K562 (cell line): Measurements from ENCODE around the gene HBB. TPM values are rescaled to one million over a fixed set of nuclear protein-coding genes. Genes with fewer than 3 reads are reported as not detected.

ENCODE experiments used
- ATAC-seq: fragments of 200-7000 bp; cut with Tn5 transposase; 3 replicates; pipeline ENCODE4 v1.9.1; 2020; ENCODE audit warnings: moderate library complexity
- BruUV-seq: library from RNA; stranded (reverse); fragments of 400-500 nt; replicated peaks from 2 replicates; lab custom pipeline; 2021; lab: Mats Ljungman, UMichigan
- CTCF ChIA-PET: fragments of 300-600 bp; formaldehyde crosslinking; extraction: SDS; loops from one replicate; lab custom pipeline; 2021; ENCODE audit warnings: low intra/inter-chr PET ratio; lab: Yijun Ruan, JAX
- POLR2A ChIA-PET: fragments of 300-600, 350-650 bp; sonication (Branson Sonifier 250); formaldehyde crosslinking; extraction: SDS; loops from one replicate; lab custom pipeline; 2021; ENCODE audit warnings: antibody characterized with exemption, inconsistent platforms; lab: Yijun Ruan, JAX
- DNase-seq, 4 experiments: peaks; one replicate each; pipeline versions ENCODE4 v3.0.0 to v3.0.0-alpha.2; 2011 to 2018; ENCODE audit warnings: low spot score in 3 of 4, mixed read lengths in 3 of 4; ENCODE audit errors: extremely low read depth in 1 of 4
- FAIRE-seq: peaks from 2 replicates; lab custom pipeline; 2011; peaks lifted over from hg19 to GRCh38; lab: Jason Lieb, UNC
- H2AFZ ChIP-seq: 2 replicates; pipeline ENCODE4 v1.6.0; 2011; ENCODE audit warnings: low read depth, low read length, control low read depth, inconsistent platforms
- H3K27ac ChIP-seq: fragments of 200-600 bp; 3 replicates; pipeline ENCODE4 v1.8.0; 2011; ENCODE audit warnings: low read depth, mild to moderate bottlenecking, control low read depth, inconsistent platforms, low read length, moderate library complexity, mixed read lengths; ENCODE audit errors: extremely low read depth
- H3K27me3 ChIP-seq, 2 experiments: fragments of 300-600 bp in 1 of 2; 2 replicates in 1 of 2; 3 replicates in 1 of 2; pipeline versions ENCODE4 v1.6.0 to v1.8.0; 2011; ENCODE audit warnings: inconsistent platforms in 2 of 2, low read length in 2 of 2, mild to moderate bottlenecking in 1 of 2, mixed read lengths in 1 of 2, moderate library complexity in 1 of 2; ENCODE audit not compliant: control insufficient read depth in 2 of 2, insufficient read depth in 2 of 2
- H3K36me3 ChIP-seq: fragments of 300-600 bp; 3 replicates; pipeline ENCODE4 v1.8.0; 2011; ENCODE audit warnings: mild to moderate bottlenecking, low read length, inconsistent platforms; ENCODE audit not compliant: control insufficient read depth, insufficient read depth
- H3K4me1 ChIP-seq, 2 experiments: fragments of 200-600 bp in 1 of 2; replicated peaks in 1 of 2; 2 replicates in 1 of 2; 3 replicates in 1 of 2; pipeline versions ENCODE4 v1.5.1 to v1.8.0; 2011; ENCODE audit warnings: inconsistent platforms in 2 of 2, low read length in 2 of 2, mild to moderate bottlenecking in 1 of 2, mixed read lengths in 1 of 2, moderate library complexity in 1 of 2; ENCODE audit not compliant: control insufficient read depth in 2 of 2, insufficient read depth in 2 of 2
- H3K4me2 ChIP-seq: 2 replicates; pipeline ENCODE4 v1.6.1; 2011; ENCODE audit warnings: low read length, control low read depth, inconsistent platforms, mixed read lengths; ENCODE audit not compliant: insufficient read depth
- H3K4me3 ChIP-seq: fragments of 200-600 bp; sonication (generic), shearing (Covaris generic); 2 replicates; pipeline ENCODE4 v1.5.1; 2016; ENCODE audit warnings: control low read depth, inconsistent platforms
- H3K79me2 ChIP-seq: fragments of 200-600 bp; 3 replicates; pipeline ENCODE4 v1.8.0; 2011; ENCODE audit warnings: low read length, inconsistent platforms; ENCODE audit not compliant: control insufficient read depth, insufficient read depth
- H3K9ac ChIP-seq, 2 experiments: 2 replicates each; pipeline versions ENCODE4 v1.6.0 to v1.6.1; 2011; ENCODE audit warnings: low read depth in 2 of 2, low read length in 2 of 2, control low read depth in 1 of 2, inconsistent platforms in 1 of 2, mild to moderate bottlenecking in 1 of 2, mixed read lengths in 1 of 2; ENCODE audit not compliant: insufficient read depth in 1 of 2
- H3K9me1 ChIP-seq: one replicate; pipeline ENCODE4 v1.6.0; 2011; ENCODE audit warnings: inconsistent platforms, mild to moderate bottlenecking, low read length, moderate library complexity; ENCODE audit not compliant: control insufficient read depth, insufficient read depth
- H3K9me3 ChIP-seq: replicated peaks from 2 replicates; pipeline ENCODE4 v1.5.1; 2011; ENCODE audit warnings: low read depth, low read length, inconsistent platforms; ENCODE audit not compliant: control insufficient read depth, insufficient read depth
- H4K20me1 ChIP-seq: replicated peaks from 2 replicates; pipeline ENCODE4 v1.6.1; 2011; ENCODE audit warnings: low read length, inconsistent platforms, mixed read lengths; ENCODE audit not compliant: control insufficient read depth, insufficient read depth
- CREB5 ChIP-seq: fragments of 250-450 bp; sonication (Bioruptor Pico); IDR thresholded peaks from 2 replicates; pipeline ENCODE4 v1.5.0; 2020; ENCODE audit warnings: mild to moderate bottlenecking
- HIVEP1 ChIP-seq: fragments of 250-450 bp; sonication (Bioruptor Pico); IDR thresholded peaks from 2 replicates; pipeline ENCODE4 v1.4.0; 2020; ENCODE audit warnings: mild to moderate bottlenecking
- LCOR ChIP-seq: sonication (generic); formaldehyde crosslinking; IDR thresholded peaks from 2 replicates; pipeline ENCODE4 v1.8.0; 2022; ENCODE audit warnings: mild to moderate bottlenecking, missing genetic modification reagents
- NCOA4 ChIP-seq: fragments of 450-650 bp; IDR thresholded peaks from 2 replicates; pipeline ENCODE4 v1.6.1; 2018; ENCODE audit warnings: mild to moderate bottlenecking; ENCODE audit not compliant: partially characterized antibody
- POLR2H ChIP-seq: IDR thresholded peaks from 2 replicates; pipeline ENCODE4 v1.6.1; 2016; ENCODE audit warnings: missing genetic modification characterization, low read depth, mild to moderate bottlenecking, control low read depth, missing compliant biosample characterization, moderate library complexity
- SIN3A ChIP-seq, 2 experiments: fragments of 150-350 bp in 1 of 2; IDR thresholded peaks; 2 replicates each; pipeline ENCODE4 v1.6.1; 2011 to 2016; ENCODE audit warnings: borderline replicate concordance in 2 of 2, low read depth in 2 of 2, low read length in 2 of 2, mild to moderate bottlenecking in 2 of 2, moderate library complexity in 2 of 2; ENCODE audit not compliant: control insufficient read depth in 1 of 2
- SMAD3 ChIP-seq: fragments of 450-650 bp; formaldehyde crosslinking; conservative IDR thresholded peaks from 2 replicates; pipeline ENCODE4 v1.4.0; 2020; ENCODE audit warnings: mild to moderate bottlenecking
- ZFX ChIP-seq: sonication (generic); formaldehyde crosslinking; IDR thresholded peaks from 2 replicates; pipeline ENCODE4 v1.8.0; 2022; ENCODE audit warnings: mild to moderate bottlenecking, missing genetic modification reagents, moderate library complexity
- ZNF12 ChIP-seq: sonication (generic); formaldehyde crosslinking; IDR thresholded peaks from 2 replicates; pipeline ENCODE4 v1.4.0; 2020; ENCODE audit warnings: mild to moderate bottlenecking, missing genetic modification reagents
- ZNF174 ChIP-seq: fragments of 250-450 bp; sonication (Bioruptor Pico); IDR thresholded peaks from 2 replicates; pipeline ENCODE4 v1.4.0; 2020; ENCODE audit warnings: mild to moderate bottlenecking
- in situ Hi-C: fragments of 300-500 bp; cut with MboI; formaldehyde crosslinking; loops from 4 replicates; pipeline ENCODE4 v1.15.0; 2018; ENCODE audit warnings: inconsistent platforms, mixed read lengths
- intact Hi-C: fragments of 100-400 bp; cut with micrococcal nuclease; formaldehyde crosslinking; loops from 2 replicates; pipeline ENCODE4 v1.14.2; 2022
- polyA plus RNA-seq, 8 experiments: library from polyadenylated mRNA; depleted of rRNA in 4 of 8; stranded (reverse) in 5 of 8; unstranded in 3 of 8; fragments of >200 nt; fragmentation: Nextera tagmentation in 2 of 8; fragmentation: Illumina TruSeq in 1 of 8; extraction: Ambion mirVana in 2 of 8; extraction: Trizol in 1 of 8; gene quantifications; 2 replicates each; pipeline versions ENCODE4 v1.2.1 to v1.2.3, GENCODE V29; 2011 to 2014; ENCODE audit warnings: inconsistent platforms in 1 of 8, missing spikeins in 1 of 8
- total RNA-seq, 7 experiments: library from RNA; depleted of rRNA in 6 of 7; stranded (reverse); fragments of >200 nt in 6 of 7; fragmentation: Illumina TruSeq in 2 of 7; extraction: Trizol in 2 of 7; gene quantifications; 2 replicates each; pipeline versions ENCODE4 v1.2.1 to v1.2.3, GENCODE V29; 2011 to 2021; ENCODE audit warnings: low replicate concordance in 1 of 7
- TF ChIP-seq, protein P1 (sequence below): fragments of 250-450 bp; sonication (Bioruptor Pico); IDR thresholded peaks from 2 replicates; pipeline ENCODE4 v1.8.0; 2021; ENCODE audit warnings: moderate library complexity, mild to moderate bottlenecking, inconsistent platforms
- TF ChIP-seq, protein P2 (sequence below): fragments of 450-650 bp; formaldehyde crosslinking; IDR thresholded peaks from 2 replicates; pipeline ENCODE4 v1.4.0; 2020; ENCODE audit warnings: mild to moderate bottlenecking, mixed read lengths

HBB gene
- total and polyA plus RNA-seq, 9 of the 15 experiments (the other 6 are each of a cell fraction or from before 2014, with no cell fraction given) = 0.33 to 3.4 (median 1.2) TPM; not detected in 2

DNA sequence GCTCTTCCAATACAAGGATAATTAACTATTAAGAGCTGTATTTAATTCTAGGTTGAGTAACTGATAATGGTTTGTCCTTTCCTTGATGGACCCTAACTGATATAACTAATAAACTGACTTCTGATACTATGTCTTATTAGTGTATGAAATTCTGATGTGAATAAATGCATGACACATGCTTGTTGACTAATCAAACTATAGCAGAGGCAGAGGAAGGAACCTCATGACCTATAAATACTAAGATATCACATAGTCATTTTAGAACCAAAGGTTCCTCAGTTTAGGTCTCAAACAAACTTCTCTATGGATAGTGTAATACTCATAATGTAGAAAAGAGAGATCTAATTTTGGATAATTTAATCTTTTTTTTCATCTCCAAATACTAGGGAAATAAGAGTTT is 12.2 kb upstream of the HBB start:
- intact Hi-C loops = no loop called here

More for the DNA sequence above, 12.2 kb upstream of the HBB start:
- no peak for TF ChIP-seq ZNF174
- TF ChIP-seq ZFX (CRISPR knock-in tag) = no peak
- TF ChIP-seq HIVEP1 (CRISPR knock-in tag) = no peak
- TF ChIP-seq, protein P1, sequence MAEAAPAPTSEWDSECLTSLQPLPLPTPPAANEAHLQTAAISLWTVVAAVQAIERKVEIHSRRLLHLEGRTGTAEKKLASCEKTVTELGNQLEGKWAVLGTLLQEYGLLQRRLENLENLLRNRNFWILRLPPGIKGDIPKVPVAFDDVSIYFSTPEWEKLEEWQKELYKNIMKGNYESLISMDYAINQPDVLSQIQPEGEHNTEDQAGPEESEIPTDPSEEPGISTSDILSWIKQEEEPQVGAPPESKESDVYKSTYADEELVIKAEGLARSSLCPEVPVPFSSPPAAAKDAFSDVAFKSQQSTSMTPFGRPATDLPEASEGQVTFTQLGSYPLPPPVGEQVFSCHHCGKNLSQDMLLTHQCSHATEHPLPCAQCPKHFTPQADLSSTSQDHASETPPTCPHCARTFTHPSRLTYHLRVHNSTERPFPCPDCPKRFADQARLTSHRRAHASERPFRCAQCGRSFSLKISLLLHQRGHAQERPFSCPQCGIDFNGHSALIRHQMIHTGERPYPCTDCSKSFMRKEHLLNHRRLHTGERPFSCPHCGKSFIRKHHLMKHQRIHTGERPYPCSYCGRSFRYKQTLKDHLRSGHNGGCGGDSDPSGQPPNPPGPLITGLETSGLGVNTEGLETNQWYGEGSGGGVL (CRISPR knock-in tag) = no peak
- TF ChIP-seq ZNF12 (CRISPR knock-in tag) = no peak
- TF ChIP-seq SIN3A (IDR thresholded peaks at IDR 0.05; ENCODE audit: borderline replicate concordance in 2 of 2, control insufficient read depth in 1 of 2, low read depth in 2 of 2, low read length in 2 of 2) = no peak
- no peak for TF ChIP-seq SMAD3 (CRISPR knock-in tag)
- TF ChIP-seq POLR2H = no peak
- TF ChIP-seq, protein P2, sequence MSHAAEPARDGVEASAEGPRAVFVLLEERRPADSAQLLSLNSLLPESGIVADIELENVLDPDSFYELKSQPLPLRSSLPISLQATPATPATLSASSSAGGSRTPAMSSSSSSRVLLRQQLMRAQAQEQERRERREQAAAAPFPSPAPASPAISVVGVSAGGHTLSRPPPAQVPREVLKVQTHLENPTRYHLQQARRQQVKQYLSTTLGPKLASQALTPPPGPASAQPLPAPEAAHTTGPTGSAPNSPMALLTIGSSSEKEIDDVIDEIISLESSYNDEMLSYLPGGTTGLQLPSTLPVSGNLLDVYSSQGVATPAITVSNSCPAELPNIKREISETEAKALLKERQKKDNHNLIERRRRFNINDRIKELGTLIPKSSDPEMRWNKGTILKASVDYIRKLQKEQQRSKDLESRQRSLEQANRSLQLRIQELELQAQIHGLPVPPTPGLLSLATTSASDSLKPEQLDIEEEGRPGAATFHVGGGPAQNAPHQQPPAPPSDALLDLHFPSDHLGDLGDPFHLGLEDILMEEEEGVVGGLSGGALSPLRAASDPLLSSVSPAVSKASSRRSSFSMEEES (CRISPR knock-in tag) = no peak
- no peak for TF ChIP-seq NCOA4
- no peak for TF ChIP-seq CREB5 (CRISPR knock-in tag)
- no peak for TF ChIP-seq LCOR (CRISPR knock-in tag)
- Histone ChIP-seq H3K36me3 (peaks cover 2% of the 10 kb centered on the region; the same call in 2 of the 3 replicates), H3K9me3 (no peaks in the 10 kb centered on the region), H3K9me1 (no peaks in the 10 kb centered on the region), H4K20me1 (no peaks in the 10 kb centered on the region), H3K4me1 (peaks cover 8 to 48% of the 10 kb centered on the region in 2 experiments), H3K4me3 (no peak overlapping the region), H3K9ac (0 out of 4 replicates have a peak overlapping the region, but pooled peaks of 1 of the 2 experiments have one; percentile 70), H3K79me2 (peaks cover 46% of the 10 kb centered on the region), H3K27me3 (no peaks in the 10 kb centered on the region), H3K4me2 (no peak overlapping the region), H3K27ac (no peak overlapping the region; the same call in 2 of the 3 replicates), H2AFZ (no peak overlapping the region)
- ChIA-PET POLR2A (interaction anchor here (1.0 to 1.6 kb wide), 4 partner anchors 9 to 50 kb away, joined by 3 to 5 read pairs (median 4); no protein-coding TSS in a partner anchor), CTCF (no interaction called here)
- BruUV-seq = no TSS peak
- FAIRE-seq (no peak), DNase-seq (no peak), ATAC-seq (no peak)
- in situ Hi-C loops = no loop called here
